ENCODE results near the gene RECK. TPM values are rescaled to one million over a fixed set of nuclear protein-coding genes. Genes with fewer than 3 reads are reported as not detected.

The RECK gene
- total RNA-seq, 4 donors from 2014 or later: 7.1 to 20.0 (median 18.6) TPM

- intact Hi-C loops (cut with DNase I): no loop called here
- Histone ChIP-seq H3K9me3 (no peaks in the 10 kb centered on the region), H3K4me1 (peaks cover 16 to 17% of the 10 kb centered on the region in 2 donors), H3K36me3 (no peaks in the 10 kb centered on the region), H3K4me3 (replicated peaks in 1 of 3) (no peak overlapping the region), H3K27ac (no peak overlapping the region), H3K27me3 (no peaks in the 10 kb centered on the region)
- TF ChIP-seq, protein P1, sequence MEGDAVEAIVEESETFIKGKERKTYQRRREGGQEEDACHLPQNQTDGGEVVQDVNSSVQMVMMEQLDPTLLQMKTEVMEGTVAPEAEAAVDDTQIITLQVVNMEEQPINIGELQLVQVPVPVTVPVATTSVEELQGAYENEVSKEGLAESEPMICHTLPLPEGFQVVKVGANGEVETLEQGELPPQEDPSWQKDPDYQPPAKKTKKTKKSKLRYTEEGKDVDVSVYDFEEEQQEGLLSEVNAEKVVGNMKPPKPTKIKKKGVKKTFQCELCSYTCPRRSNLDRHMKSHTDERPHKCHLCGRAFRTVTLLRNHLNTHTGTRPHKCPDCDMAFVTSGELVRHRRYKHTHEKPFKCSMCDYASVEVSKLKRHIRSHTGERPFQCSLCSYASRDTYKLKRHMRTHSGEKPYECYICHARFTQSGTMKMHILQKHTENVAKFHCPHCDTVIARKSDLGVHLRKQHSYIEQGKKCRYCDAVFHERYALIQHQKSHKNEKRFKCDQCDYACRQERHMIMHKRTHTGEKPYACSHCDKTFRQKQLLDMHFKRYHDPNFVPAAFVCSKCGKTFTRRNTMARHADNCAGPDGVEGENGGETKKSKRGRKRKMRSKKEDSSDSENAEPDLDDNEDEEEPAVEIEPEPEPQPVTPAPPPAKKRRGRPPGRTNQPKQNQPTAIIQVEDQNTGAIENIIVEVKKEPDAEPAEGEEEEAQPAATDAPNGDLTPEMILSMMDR (IDR thresholded peaks at IDR 0.05): no peak
- no peak for TF ChIP-seq POLR2A (IDR thresholded peaks at IDR 0.05)
- 90 to 93% methylated on average over 3 of the region's 3 CpGs for WGBS, 2 donors
- no peak for DNase-seq
Measured at GRCh38 chr9:36116593-36116992, 79.9 kb downstream of the RECK start.

- no peaks in the 10 kb centered on the region for H3K36me3 ChIP-seq
Measured at GRCh38 chr9:36118201-36118600, 81.5 kb downstream of the RECK start.

DNA sequence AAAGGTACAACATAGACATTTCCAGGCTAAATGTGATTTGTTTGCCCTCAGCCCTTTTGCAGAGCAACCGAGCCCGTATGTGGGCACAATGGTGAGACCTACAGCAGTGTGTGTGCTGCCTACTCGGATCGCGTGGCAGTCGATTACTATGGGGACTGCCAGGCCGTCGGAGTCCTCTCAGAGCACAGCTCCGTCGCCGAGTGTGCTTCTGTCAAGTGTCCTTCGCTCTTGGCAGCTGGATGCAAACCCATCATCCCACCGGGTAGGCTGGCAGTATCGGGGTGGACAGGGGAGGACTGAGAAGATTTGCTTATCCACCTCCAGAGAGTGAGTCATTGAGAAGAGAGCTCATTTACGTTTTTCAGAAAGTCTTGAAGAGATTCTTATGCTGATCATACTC lies 82.0 kb downstream of the RECK start:
- peak; percentile 95 to 96 for DNase-seq
- 19 to 37% methylated on average over 9 to 10 of the region's 15 CpGs for WGBS, 2 donors

More at GRCh38 chr9:36118201-36118600, 81.5 kb downstream of the RECK start:
- Histone ChIP-seq H3K27me3 (no peaks in the 10 kb centered on the region), H3K27ac (peak overlapping the region; percentile 36 to 66 (median 38)), H3K9me3 (no peaks in the 10 kb centered on the region), H3K4me3 (replicated peaks in 1 of 3) (no peak overlapping the region), H3K4me1 (peaks cover 16 to 17% of the 10 kb centered on the region in 2 donors)
- no peak for TF ChIP-seq POLR2A (IDR thresholded peaks at IDR 0.05)
- DNase-seq: no peak
- intact Hi-C loops (cut with DNase I): no loop called here
- 91 to 98% methylated on average over 2 of the region's 2 CpGs for WGBS, 2 donors

DNA sequence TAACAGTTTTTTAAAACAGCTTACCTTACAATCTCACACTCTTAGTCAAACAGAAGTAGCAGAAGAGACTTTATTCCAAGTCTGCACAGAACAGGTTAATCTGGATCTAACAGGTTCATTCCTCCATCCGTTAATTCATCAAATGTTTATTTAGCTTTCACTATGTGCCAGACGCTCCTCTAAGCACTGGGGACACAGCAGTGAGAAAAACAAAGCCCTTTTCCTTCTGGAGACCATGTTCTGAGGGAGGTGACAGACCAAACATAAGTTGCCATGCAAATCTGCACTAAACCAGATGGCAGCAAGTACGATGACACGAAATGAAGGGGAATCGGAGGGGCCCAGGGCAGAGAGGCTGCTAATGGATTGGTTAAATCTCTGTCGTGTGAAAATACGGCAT lies 82.8 kb downstream of the RECK start:
- intact Hi-C loops (cut with DNase I): no loop called here
- H3K9me3 ChIP-seq: no peaks in the 10 kb centered on the region
- WGBS, 2 donors: 39 to 53% methylated on average over 7 of the region's 7 CpGs
- TF ChIP-seq, protein P1 (IDR thresholded peaks at IDR 0.05): no peak
- no peak for TF ChIP-seq POLR2A (IDR thresholded peaks at IDR 0.05)
- peaks cover 16 to 17% of the 10 kb centered on the region in 2 donors for H3K4me1 ChIP-seq
- no peaks in the 10 kb centered on the region for H3K27me3 ChIP-seq
- peak; percentile 23 to 33 for DNase-seq
- no peak overlapping the region for H3K4me3 ChIP-seq (replicated peaks in 1 of 3)
- peak overlapping the region; percentile 56 to 76 (median 66) for H3K27ac ChIP-seq
- no peaks in the 10 kb centered on the region for H3K36me3 ChIP-seq

More for the DNA sequence above, 82.0 kb downstream of the RECK start:
- Histone ChIP-seq H3K4me3 (replicated peaks in 1 of 3) (no peak overlapping the region), H3K9me3 (no peaks in the 10 kb centered on the region), H3K36me3 (no peaks in the 10 kb centered on the region), H3K27me3 (no peaks in the 10 kb centered on the region), H3K4me1 (peaks cover 16 to 17% of the 10 kb centered on the region in 2 donors), H3K27ac (peak overlapping the region; percentile 56 to 66 (median 57))
- intact Hi-C loops (cut with DNase I): no loop called here
- peak in 1 of 2 donors; percentile 51 for TF ChIP-seq POLR2A (IDR thresholded peaks at IDR 0.05)
- TF ChIP-seq, protein P1 (IDR thresholded peaks at IDR 0.05): no peak

GRCh38 chr9:36120705-36121104 lies 84.0 kb downstream of the RECK start:
- Histone ChIP-seq H3K36me3 (no peaks in the 10 kb centered on the region), H3K27ac (peak overlapping the region in 1 of 3 donors; percentile 76), H3K4me3 (replicated peaks in 1 of 3) (no peak overlapping the region), H3K9me3 (no peaks in the 10 kb centered on the region), H3K27me3 (no peaks in the 10 kb centered on the region), H3K4me1 (peaks cover 16 to 17% of the 10 kb centered on the region in 2 donors)
- intact Hi-C loops (cut with DNase I): no loop called here
- no peak for DNase-seq
- TF ChIP-seq POLR2A (IDR thresholded peaks at IDR 0.05): no peak
- TF ChIP-seq, protein P1 (IDR thresholded peaks at IDR 0.05): no peak
- 61 to 70% methylated on average over 4 of the region's 4 CpGs for WGBS, 2 donors
